NCI-H510A (cell line): ENCODE data around the gene TTC28.
"Not testable (repeated sequence)": the region's sequence is repeated elsewhere in the genome, so short reads cannot be mapped to it uniquely, and the experiment has no call there.

Source experiments
- DNase-seq: peaks from one replicate; lab custom pipeline; 2025; lab: John Stamatoyannopoulos, UW

TTC28 gene

GRCh38 chr22:28183078-28183860 is 496.4 kb downstream of the TTC28 start:
- no peak for DNase-seq

GRCh38 chr22:28180804-28181731 is 498.6 kb downstream of the TTC28 start:
- no peak for DNase-seq

DNA sequence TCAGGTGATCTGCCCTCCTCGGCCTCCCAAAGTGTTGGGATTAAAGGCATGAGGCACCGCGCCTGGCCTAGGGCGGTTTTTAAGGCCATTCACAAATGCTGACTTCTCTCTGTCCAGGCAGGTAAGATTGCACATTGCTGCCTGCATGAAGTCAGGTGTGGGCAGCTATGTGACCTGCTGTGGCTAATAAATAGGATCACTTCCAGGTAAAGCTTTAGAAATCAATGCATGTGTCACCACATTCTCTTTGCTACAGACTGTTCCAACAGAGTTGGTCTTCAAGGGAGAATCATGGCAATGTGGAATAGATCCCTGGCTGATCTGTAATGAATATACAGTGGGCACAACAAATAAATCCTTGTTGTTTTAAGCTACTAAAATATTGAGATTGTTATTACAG is 500.2 kb downstream of the TTC28 start:
- no peak for DNase-seq

GRCh38 chr22:28175730-28176492 is 503.7 kb downstream of the TTC28 start:
- DNase-seq: no peak

- DNase-seq: no peak
Observed at GRCh38 chr22:28174509-28174908, 505.1 kb downstream of the TTC28 start.

DNA sequence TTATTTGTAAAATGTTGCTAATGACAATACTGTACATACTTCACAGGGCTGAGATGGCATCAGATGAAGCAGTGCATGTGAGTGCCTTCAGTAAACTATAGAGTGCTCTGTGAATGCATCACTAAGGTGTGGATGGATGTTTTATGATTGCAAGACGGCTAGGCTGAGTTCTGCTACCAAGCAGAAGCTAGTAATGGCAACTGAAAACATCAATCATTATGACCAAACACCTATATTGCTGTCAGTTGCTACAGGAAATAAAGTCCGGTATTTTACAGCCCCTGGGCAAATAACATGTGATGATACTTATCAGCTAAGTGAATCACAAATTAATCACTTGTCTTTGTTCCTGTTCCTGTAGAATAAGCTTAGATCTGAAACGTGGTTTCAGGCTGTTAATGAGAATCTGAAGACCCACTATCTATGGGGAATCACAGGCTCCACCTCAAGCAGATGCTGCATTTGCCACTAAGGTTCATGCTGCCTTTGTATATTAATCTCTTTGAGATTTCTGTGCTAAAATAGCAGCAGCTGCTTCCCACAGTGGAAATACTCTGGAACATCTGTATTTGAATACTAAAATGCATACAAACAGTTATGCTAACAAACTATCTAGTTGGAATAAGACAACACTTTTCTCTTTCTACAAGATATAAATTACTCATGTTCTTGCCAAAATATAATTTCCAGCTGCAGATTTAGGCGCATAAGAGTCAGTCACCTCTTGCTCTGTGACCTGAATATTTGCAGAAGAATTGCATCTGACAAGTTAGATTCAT is 506.6 kb downstream of the TTC28 start:
- no peak for DNase-seq

GRCh38 chr22:28171712-28172111 is 507.9 kb downstream of the TTC28 start:
- no peak for DNase-seq

DNA sequence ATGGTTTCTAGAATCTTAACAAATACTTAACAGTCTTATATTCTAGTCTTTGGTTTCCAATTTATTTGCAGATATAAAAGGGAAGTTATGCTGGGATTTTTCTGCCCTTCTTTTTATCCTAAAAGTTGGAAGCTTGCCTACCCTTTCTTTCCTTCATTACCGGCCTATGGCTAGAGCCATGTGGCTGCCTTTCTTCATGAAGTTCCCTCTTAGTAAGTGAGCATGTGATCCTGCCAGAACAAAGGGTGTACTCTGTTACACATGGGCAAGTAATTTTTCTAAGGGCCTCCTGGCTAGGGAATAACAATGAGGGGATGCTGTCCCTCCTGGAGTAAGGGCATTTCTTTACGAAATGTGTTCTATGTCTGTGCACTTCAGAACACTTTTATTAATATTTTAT is 508.5 kb downstream of the TTC28 start:
- no peak for DNase-seq

DNA sequence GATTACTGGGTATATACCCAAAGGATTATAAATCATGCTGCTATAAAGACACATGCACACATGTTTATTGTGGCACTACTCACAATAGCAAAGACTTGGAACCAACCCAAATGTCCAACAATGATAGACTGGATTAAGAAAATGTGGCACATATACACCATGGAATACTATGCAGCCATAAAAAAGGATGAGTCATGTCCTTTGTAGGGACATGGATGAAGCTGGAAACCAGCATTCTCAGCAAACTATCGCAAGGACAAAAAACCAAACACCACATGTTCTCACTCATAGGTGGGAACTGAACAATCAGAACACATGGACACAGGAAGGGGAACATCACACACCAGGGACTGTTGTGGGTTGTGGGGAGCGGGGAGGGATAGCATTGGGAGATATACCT is 510.3 kb downstream of the TTC28 start:
- not testable (repeated sequence) for DNase-seq

GRCh38 chr22:28155808-28156207 is 523.8 kb downstream of the TTC28 start:
- DNase-seq: no peak

DNA sequence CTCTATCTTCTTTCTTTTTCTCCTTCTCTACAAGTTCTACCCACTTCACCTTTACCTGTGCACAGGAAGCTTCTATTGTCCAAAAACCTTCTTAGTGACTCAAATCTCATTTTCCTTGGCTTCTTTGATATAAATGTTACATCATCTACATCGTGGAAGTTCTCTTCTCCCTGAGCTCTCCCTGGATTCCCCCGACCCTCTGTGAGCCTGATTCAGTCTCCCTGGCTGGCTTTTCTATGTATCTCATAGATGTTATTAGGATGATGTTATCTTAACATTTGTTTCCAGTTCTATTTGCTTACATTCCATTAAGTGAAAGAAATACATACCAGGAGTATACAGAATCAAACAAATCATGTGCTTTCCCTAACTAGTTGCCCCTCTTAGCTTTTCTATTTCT is 524.8 kb downstream of the TTC28 start:
- no peak for DNase-seq

DNA sequence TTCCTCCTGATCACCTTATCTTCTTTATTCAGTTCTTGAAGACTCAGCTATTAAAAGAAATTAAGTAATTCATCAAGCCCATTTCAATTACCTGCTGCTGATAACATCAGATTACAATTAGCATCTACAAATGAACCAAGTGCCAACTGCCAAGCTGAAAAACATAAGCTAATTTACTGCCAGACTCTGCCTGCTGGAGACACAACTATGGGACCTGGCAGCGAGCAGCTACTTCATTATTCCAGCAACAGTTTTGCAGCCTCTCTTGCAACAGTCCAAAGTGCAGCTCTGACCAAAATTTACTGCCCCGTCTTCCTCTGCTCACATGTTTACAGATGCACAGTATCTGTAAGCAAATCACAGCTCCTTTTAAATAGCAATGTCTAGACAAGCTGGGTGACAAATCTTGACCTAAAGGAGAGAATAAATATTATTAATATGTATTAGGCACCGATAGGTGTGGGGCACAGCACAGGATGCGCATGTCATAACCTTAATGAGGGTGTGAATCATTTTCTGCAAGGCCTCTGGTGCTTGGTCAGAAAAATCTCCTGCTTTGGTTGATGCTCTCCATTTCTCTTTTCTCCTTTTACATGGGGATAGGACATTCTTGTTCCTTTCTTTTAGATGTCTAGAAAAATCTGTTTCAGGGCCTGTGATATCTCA is 528.4 kb downstream of the TTC28 start:
- DNase-seq: no peak

DNA sequence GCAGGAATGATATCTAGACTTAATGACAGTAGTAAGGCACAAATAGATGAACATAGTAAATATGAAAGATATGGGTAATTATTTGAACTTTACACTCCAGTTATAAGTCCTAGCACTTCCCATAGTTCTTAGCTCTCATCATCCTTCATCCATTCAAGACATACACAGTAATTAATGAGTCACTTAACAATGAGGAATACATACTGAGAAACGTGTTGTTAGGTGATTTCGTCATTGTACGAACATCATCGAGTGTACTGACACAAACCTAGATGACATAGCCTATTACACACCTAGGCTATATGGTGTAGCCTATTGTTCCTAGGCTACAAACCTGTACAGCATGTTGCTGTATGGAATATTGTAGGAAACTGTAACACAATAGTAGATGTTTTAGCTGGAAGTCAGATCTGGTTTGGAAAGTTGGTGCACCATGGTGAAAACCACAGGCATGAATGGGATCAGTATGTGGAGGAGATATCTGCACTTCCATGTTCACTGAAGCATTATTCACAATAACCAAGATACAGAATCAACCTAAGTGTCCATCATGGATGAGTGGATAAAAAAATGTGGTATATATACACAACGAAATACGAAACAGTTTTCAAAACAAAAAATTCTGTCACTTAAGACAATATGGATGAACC is 530.7 kb downstream of the TTC28 start:
- DNase-seq: no peak

DNA sequence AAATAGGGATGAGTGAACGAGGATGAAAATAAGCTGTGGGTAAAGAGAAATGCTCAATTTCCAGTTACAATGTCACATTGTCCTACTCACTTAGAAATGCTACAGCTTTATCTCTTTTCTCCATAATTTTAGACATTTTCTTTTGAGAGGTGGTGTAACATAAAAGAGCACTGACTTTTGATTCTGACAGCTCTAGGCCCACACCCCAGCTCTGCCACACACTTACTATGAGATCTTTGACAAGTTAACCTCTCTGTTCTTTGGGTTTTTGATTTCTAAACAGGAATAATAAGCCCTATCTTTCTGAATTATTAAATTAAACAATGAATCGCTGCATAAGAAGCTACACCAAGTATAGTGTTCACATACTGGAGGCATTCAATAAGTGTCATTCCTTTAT is 532.2 kb downstream of the TTC28 start:
- no peak for DNase-seq

DNA sequence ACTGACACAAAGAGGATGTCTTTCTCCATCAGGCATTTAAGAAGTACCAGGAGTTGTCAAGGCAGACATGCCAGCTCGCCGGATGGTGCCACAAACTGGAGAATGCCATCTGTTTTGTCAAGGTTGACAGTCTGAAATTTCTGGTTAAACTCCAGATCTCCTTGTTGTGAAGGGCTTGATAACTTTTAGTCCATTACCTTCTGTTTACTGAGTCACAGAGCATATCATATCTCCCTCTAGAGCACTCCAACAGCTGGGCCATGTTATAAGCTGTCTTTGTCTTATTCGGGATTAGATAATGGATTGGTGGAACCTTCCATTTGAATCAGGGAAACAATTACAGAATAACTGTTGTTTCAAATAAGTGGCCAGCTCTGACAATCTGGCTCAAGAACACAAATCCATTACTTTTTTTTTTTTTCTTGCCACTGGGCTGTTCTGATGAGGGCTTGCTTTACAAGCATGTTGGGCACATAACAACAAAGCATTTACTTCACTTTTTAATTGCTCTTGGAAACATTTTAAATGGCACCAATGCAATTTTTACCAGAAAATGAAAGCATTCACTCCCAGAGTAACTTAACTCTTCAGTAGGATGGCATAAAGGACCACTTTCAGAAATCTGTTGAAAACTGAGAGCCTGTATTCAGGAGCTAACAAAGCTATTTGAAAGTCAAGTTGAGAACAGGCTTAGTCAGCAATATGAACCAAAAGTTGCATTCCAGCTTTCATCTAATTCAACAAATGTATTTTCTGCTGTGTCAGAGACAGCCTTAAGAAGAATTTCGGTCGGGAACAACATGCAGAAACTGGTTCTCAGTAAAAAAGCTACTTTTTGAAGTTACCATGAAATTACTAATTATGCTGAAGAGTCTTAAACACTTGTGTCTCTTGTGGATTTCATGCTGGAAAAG is 533.0 kb downstream of the TTC28 start:
- DNase-seq: no peak

GRCh38 chr22:28143961-28144745 is 535.5 kb downstream of the TTC28 start:
- no peak for DNase-seq

- DNase-seq: no peak
Observed at GRCh38 chr22:28143241-28143865, 536.3 kb downstream of the TTC28 start.

DNA sequence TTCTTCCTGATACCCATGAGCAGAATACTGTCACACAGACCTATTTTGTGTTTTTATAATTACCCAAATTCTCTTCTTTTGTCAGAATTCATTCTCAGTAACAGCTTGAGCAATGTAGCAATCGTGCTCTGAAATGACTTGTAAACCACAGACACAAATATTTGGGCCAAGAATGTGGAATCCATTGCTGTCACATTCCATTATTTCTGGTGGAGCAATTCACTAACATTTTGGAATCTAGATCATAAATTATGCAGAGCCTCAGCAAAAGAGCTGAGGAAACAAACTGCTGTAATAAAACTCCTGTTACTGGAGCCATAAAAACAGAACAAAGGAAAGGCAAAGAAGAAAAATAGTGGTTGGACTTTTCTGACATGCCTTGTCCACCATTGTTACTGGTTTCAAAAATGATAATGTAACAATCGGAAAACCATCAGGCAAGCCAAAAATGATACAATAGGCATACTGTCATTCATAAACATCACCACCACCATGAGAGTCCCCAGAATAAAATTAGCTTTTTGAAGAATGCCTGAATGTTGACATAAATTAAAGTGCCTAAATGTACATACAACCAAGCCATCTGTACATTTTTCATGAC is 537.2 kb downstream of the TTC28 start:
- DNase-seq: no peak
